Measurements from ENCODE around the gene GBF1.
"Not testable (repeated sequence)": the region's sequence is repeated elsewhere in the genome, so short reads cannot be mapped to it uniquely, and the experiment has no call there.

The GBF1 gene

GRCh38 chr10:102231357-102232318, 13.7 kb upstream of the GBF1 start:
- peak; percentile 80 for DNase-seq

GRCh38 chr10:102233997-102234396, 11.3 kb upstream of the GBF1 start:
- no peak for DNase-seq

GRCh38 chr10:102234888-102235597, 10.3 kb upstream of the GBF1 start:
- no peak for DNase-seq

- no peak for DNase-seq
These were observed 9.8 kb upstream of the GBF1 start for GRCh38 chr10:102235598-102235920.

DNA sequence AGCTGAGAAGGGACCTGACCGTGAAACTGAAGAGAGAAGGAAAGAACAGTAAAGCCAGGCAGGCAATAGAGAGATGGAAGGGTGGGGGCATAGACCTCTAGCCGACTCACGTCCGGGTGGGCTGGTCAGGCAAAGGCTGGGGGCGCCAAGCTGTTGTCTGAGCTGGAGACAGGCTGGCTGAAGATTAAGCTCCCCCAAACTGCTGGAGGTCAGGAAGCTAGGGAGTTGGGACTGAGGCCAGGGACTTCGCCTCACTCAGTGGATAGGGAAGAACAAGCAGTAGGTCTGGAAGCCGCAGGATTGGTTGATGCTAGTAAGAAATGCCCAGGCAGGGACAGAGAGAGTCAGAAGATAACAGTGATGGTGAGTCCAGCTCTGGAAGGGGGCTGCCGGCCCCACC, 9.3 kb upstream of the GBF1 start:
- no peak for DNase-seq

DNA sequence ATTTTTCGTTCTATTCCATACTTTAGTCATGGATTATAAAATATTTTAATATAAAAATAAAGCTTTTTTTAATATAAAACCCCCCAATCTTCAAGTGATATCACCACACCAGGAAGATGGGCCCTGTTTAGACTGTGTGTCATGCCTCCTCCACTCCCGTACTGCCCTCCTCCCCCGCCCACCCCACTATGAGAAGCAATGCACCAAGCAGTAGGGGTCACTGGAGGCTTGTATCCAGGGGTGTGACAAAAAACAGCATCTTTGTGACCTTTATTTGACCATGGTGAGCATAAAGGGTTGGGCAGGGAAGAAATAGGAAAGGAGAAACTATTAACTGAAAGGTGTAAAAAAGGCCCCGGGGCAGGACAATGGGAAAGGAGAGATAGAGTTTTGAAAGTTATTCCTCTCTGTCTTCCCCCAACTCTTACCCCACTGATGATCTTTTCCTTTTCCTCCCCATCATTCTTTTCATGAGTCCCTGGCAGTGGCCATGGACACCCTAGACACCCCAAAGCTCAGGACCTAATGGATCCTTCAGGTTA, 7.5 kb upstream of the GBF1 start:
- DNase-seq = no peak

- DNase-seq = no peak
These were observed 4.8 kb upstream of the GBF1 start for GRCh38 chr10:102240467-102241031.

- DNase-seq = no peak
These were observed 4.3 kb upstream of the GBF1 start for GRCh38 chr10:102241032-102241443.

DNA sequence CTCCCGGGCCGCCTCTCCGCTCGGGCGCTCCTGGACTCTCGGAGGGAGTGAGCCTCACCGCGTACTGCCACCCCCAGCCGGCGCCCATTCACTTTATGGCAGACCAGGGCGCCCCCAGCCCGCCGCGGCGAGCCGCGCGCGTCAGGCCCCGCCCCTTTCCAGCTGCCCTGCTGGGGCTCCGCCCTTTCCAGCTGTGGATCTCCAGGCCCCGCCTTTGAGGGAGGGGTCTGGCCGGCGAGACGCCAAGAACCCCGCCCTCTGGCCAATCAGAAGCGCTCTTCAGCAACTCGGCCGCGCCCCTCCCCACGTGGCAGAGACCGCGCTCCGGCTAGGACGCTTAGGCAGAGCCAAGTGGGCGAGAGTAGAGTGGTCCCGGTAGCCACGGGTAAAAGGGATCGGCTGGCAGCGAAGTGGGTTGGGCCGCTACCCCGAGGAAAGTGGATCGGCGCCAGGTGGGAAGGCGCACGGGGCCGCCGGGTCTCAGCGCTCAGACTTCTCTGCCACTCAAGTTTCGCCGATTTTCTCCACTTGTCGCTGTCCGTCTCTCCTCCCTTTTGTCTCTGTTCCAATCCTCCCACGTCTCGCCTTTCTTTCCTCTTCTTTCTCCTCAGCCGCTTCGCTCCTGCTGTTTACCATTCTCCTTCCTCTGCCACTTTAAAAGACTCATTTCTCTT, 3.8 kb upstream of the GBF1 start, which contains the start of gene PITX3:
Gene PITX3 (minus strand): TSS at position 69 of the 674 bp plus-strand sequence. CDS start 9,432 bp downstream, outside the sequence.
- DNase-seq = peak; percentile 98

GRCh38 chr10:102242118-102242485, 3.2 kb upstream of the GBF1 start:
- DNase-seq = no peak

- DNase-seq = no peak
These were observed 2.0 kb upstream of the GBF1 start for GRCh38 chr10:102243309-102243708.

DNA sequence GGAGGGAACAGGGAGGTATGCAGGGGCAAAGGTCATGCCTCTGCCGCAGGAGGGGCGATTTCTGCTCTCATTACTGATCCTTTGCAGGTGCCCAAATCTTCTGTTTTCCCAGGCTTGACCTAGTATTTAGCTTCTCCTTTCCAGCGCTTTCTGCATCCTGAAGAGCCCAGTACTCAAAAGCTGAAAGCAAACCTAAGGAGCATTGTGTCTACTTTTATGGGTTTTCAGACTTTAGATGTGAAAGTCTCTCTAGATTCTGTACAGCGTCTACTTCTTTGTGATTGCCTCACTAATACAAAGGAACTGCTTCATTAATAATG, 560 bp downstream of the GBF1 start:
- no peak for DNase-seq

GRCh38 chr10:102246261-102246660, 929 bp downstream of the GBF1 start:
- peak; percentile 31 for DNase-seq

DNA sequence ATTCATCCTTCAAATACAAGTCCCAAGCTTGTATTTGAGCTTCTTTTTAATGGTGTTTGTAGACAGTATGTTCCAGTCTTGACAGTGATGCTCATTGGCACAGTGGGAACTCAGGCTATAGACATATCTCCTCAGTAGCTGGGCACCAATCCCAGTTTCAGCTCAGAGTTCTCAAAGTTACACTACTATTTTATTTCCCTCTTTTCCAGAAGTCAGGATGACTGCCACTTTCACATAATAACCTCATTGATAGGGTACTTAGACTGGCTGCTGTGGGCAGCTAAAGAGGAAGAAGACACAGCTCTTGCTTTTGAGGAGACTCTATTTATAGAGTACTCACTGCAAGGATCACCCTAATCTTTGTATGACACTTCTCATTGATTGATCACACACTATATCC, 2.4 kb downstream of the GBF1 start:
- DNase-seq = no peak

GRCh38 chr10:102252508-102252907, 7.2 kb downstream of the GBF1 start:
- DNase-seq = not testable (repeated sequence)

GRCh38 chr10:102254426-102254825, 9.1 kb downstream of the GBF1 start:
- DNase-seq = no peak

- DNase-seq = no peak
These were observed 10.1 kb downstream of the GBF1 start for GRCh38 chr10:102255404-102255803.

DNA sequence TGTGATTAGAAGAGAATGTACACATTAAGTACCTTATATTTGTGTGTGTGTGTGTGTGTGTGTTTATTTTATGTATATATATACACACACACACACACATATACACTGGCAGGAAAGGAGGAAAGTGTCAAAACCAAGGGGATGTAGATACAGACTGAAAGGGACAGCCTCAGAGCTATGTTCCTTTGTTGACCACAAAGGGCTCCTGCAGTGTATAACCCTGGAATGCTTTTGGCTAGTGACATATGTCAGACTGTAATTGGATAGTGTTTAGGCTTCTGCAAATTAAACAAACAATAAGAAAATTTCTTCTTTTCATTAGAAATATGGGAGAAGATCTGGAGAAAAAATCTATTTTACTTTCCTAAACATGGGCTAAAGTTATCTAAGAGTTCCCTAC, 15.9 kb downstream of the GBF1 start:
- no peak for DNase-seq

DNA sequence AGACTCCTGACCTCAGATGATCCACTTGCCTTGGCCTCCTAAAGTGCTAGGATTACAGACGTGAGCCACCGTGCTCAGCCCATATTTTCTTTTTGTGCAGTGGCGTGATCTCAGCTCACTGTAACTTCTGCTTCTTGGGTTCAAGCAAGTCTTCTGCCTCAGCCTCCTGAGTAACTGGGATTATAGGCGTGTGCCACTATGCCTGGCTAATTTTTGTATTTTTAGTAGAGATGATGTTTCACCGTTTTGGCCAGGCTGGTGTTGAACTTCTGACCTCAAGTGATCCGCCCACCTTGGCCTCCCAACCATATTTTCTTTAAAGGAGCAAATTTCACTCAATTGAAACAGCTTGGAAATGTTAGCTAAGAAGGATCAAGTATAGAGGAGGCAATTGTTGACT, 16.5 kb downstream of the GBF1 start:
- DNase-seq = no peak

GRCh38 chr10:102262744-102263370, 17.5 kb downstream of the GBF1 start:
- no peak for DNase-seq

DNA sequence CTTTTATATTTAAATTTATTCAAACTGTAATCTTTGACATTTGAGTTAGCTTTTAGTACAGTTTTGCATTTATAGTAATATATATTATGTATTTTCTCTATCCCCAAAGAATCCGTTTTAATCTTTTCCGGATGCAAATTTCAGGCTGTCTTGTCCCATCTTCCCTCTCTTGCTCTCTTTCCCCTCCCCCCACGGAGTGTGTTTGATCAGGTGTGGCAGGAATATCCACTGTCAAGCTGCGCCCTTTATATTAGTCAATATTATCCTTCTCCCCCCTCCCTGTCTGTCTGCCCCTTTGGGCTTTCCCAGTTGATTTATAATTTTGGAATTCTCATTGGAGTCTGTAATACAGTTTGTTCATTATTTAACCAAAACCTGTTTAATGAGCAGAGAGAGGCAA, 19.0 kb downstream of the GBF1 start:
- no peak for DNase-seq

DNA sequence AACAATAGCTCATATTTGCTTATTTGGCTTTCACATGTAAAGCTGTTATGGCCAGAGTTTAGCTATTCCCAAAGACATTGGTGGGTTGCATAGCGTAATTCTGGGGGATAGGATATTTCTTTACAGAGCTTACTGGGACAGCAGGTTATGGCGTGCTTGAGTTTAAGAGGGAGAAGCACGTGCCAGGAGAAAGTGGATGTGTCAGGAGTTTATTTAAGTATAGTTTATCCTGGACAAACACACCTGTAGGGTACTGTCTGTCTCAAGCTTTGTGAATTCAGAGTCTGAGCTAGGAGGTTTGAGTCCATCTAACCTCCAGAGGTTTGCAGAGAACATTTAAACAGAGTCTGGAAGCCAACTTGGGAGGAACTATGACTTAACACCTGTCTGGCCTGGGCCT, 21.3 kb downstream of the GBF1 start:
- no peak for DNase-seq

GRCh38 chr10:102267748-102268147, 22.4 kb downstream of the GBF1 start:
- no peak for DNase-seq
